ENCODE measurements around the gene NCOA3.
"Not testable (repeated sequence)": the region's sequence is repeated elsewhere in the genome, so short reads cannot be mapped to it uniquely, and the experiment has no call there.

DNA sequence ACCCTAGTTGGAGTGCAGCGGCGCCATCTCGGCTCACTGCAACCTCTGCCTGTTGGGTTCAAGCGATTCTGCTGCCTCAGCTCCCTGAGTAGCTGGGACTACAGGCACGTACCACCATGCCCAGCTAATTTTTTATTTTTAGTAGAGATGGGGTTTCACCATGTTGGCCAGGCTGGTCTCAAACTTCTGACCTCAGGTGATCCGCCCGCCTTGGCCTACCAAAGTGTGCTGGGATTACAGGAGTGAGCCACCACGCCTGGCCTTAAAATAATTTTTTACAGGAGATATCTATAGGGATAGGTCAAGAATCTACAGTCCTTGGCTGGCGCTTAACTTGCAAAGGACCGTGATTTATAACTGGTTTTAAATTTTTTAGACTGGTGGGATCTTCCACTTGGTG, 93.5 kb downstream of the NCOA3 start:
- TF ChIP-seq, protein P1, sequence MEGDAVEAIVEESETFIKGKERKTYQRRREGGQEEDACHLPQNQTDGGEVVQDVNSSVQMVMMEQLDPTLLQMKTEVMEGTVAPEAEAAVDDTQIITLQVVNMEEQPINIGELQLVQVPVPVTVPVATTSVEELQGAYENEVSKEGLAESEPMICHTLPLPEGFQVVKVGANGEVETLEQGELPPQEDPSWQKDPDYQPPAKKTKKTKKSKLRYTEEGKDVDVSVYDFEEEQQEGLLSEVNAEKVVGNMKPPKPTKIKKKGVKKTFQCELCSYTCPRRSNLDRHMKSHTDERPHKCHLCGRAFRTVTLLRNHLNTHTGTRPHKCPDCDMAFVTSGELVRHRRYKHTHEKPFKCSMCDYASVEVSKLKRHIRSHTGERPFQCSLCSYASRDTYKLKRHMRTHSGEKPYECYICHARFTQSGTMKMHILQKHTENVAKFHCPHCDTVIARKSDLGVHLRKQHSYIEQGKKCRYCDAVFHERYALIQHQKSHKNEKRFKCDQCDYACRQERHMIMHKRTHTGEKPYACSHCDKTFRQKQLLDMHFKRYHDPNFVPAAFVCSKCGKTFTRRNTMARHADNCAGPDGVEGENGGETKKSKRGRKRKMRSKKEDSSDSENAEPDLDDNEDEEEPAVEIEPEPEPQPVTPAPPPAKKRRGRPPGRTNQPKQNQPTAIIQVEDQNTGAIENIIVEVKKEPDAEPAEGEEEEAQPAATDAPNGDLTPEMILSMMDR (IDR thresholded peaks at IDR 0.05 in 2 of 3, conservative IDR thresholded peaks at IDR 0.05 in 1 of 3; ENCODE audit: borderline replicate concordance in 1 of 3, insufficient read depth in 1 of 3, low read depth in 2 of 3, low read length in 2 of 3): not testable (repeated sequence)
- TF ChIP-seq POLR2A (IDR thresholded peaks at IDR 0.05; ENCODE audit: borderline replicate concordance, extremely low read depth, insufficient read depth, insufficient read length); ZFX (IDR thresholded peaks at IDR 0.05); TCF7L2 (IDR thresholded peaks at IDR 0.05; ENCODE audit: borderline replicate concordance, extremely low read depth, insufficient read depth, insufficient read length); YY1 (IDR thresholded peaks at IDR 0.05; ENCODE audit: extremely low read depth, insufficient replicate concordance, low read depth, low read length); SIN3A (IDR thresholded peaks at IDR 0.05; ENCODE audit: low read depth); EZH2 (IDR thresholded peaks at IDR 0.05); POLR2AphosphoS5 (IDR thresholded peaks at IDR 0.05; ENCODE audit: low read depth, low read length): not testable (repeated sequence)
- TF ChIP-seq, protein P2, sequence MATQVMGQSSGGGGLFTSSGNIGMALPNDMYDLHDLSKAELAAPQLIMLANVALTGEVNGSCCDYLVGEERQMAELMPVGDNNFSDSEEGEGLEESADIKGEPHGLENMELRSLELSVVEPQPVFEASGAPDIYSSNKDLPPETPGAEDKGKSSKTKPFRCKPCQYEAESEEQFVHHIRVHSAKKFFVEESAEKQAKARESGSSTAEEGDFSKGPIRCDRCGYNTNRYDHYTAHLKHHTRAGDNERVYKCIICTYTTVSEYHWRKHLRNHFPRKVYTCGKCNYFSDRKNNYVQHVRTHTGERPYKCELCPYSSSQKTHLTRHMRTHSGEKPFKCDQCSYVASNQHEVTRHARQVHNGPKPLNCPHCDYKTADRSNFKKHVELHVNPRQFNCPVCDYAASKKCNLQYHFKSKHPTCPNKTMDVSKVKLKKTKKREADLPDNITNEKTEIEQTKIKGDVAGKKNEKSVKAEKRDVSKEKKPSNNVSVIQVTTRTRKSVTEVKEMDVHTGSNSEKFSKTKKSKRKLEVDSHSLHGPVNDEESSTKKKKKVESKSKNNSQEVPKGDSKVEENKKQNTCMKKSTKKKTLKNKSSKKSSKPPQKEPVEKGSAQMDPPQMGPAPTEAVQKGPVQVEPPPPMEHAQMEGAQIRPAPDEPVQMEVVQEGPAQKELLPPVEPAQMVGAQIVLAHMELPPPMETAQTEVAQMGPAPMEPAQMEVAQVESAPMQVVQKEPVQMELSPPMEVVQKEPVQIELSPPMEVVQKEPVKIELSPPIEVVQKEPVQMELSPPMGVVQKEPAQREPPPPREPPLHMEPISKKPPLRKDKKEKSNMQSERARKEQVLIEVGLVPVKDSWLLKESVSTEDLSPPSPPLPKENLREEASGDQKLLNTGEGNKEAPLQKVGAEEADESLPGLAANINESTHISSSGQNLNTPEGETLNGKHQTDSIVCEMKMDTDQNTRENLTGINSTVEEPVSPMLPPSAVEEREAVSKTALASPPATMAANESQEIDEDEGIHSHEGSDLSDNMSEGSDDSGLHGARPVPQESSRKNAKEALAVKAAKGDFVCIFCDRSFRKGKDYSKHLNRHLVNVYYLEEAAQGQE (IDR thresholded peaks at IDR 0.05; ENCODE audit: low read depth): not testable (repeated sequence)
- TF ChIP-seq, protein P3, sequence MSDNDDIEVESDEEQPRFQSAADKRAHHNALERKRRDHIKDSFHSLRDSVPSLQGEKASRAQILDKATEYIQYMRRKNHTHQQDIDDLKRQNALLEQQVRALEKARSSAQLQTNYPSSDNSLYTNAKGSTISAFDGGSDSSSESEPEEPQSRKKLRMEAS (IDR thresholded peaks at IDR 0.05): not testable (repeated sequence)

Measured in HCT116 (cell line).